ENCODE measurements around the gene VCL.

GRCh38 chr10:74123081-74123480, 125.2 kb downstream of the VCL start:
- no peak for TF ChIP-seq CTCF (IDR thresholded peaks at IDR 0.05; ENCODE audit: insufficient read depth, low read length, poor library complexity, severe bottlenecking)
- no peak for TF ChIP-seq EZH2phosphoT487 (conservative IDR thresholded peaks at IDR 0.05; ENCODE audit: low read length)
